Stimulated activated CD8-positive, alpha-beta memory T cell treated with anti-CD3 and anti-CD28 coated beads, Interleukin-12 subunit alpha, Interleukin-12 subunit beta, amount 100 ng/mL, for 1 hour (primary cell): ENCODE data around the gene TP53I11.
A peak's percentile ranks its signal among the peaks of the same experiment; 100 is the strongest.

Experiments used
- DNase-seq: peaks from one replicate; pipeline ENCODE4 v3.0.0-alpha.2; 2020; ENCODE audit warnings: low read depth

Gene TP53I11

GRCh38 chr11:44950625-44951476 is at the start of gene TP53I11:
Gene TP53I11, minus strand, starts transcription at chr11:44950883. Its CDS starts 12,548 bp downstream, at chr11:44938335.
- peak; percentile 19 for DNase-seq

- no peak for DNase-seq
Observed at GRCh38 chr11:44999068-44999467, 48.4 kb upstream of the TP53I11 start.

DNA sequence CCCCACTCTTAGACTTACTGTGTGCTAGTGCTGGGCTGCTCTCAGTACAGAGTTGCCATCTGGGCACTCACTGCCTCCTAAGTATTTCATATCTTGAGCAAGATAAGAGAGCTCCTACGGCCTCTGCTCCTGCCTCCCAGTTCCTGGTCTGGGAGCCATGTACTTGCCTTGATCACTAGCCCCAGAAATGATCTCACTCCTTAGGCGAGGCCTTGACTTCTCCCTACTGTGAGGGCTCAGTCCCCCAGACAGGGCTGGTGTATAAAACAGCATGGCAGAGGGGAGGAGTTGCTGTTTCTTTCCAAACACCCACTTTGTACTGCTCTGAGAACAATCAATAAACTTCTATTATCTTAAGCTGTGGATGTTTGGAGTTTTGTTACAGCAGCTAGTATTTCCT is 47.4 kb upstream of the TP53I11 start:
- no peak for DNase-seq

DNA sequence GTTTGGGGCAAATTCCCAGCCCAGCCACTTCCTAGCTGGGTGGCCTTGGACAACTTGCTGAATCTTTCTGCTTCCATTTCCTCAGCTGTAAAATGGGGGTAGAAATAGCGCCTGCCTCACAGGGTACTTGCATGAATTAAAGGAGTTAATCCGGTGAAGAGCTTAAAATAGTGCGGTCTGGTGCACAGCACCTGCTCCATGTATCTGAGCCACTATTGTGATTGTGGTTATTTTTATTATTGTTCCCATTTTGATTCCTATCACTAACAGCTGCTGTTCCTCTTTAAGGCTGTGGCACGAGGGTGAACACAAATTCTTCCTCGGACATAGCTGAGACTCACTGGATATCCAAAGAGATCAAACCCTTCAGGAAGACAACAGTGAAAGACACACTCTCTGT is 46.9 kb upstream of the TP53I11 start:
- DNase-seq, result no peak

- DNase-seq, result no peak
Observed at GRCh38 chr11:44994753-44995152, 44.1 kb upstream of the TP53I11 start.

- no peak for DNase-seq
Observed at GRCh38 chr11:44993971-44994704, 43.5 kb upstream of the TP53I11 start.

- no peak for DNase-seq
Observed at GRCh38 chr11:44992774-44993173, 42.1 kb upstream of the TP53I11 start.

- DNase-seq, result no peak
Observed at GRCh38 chr11:44992181-44992582, 41.5 kb upstream of the TP53I11 start.

DNA sequence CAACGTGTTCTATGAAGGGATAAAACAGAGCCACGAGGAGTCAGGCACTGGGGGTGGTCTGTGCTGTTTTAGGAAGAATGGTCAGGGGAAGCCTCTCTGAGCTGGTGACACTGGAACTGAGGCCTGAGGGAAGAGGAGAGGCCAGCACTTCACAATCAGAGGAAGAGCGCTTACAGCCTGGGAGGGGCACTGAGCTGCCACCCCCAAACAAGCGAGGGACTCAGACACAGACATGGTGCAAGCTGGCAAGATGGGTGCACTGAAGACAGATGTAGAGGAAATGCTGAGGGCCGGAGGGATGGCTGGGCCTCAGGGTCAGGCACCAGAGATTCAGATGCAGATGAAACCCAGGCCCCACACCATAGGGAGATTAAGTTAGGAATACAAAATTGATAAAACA is 40.0 kb upstream of the TP53I11 start:
- DNase-seq, result no peak

- no peak for DNase-seq
Observed at GRCh38 chr11:44989831-44990566, 39.3 kb upstream of the TP53I11 start.

DNA sequence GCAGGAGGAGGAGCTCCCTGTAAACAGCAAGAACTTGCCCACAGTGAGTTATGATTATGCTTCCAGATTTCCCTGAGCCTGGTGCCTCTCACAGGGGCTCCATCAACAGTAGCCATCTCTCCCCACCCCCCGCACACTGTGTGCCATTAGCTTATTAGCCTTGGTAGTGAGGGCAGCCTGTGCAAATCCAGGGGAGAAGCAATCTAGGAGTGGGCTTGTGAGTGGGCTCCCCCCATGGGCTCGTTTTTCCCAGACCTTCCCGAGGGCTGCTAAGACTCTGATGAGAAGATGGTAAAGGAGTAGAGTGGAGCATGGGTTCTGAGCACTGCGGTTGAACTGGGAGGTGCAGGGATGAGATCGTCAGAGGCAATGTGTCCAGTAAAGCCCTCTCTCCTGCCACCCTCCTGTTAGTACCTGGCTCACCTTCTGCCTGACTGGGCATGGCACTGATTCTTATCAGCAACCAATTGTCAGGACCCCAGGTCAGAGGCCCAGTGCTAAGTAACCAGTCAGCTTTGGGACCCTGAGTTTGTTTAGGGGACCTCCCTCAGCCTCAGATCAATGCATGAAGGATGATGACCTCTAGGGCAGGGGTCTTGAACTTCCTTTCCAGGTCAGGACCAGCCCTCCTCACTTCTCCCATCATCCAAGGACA is 38.4 kb upstream of the TP53I11 start:
- no peak for DNase-seq

DNA sequence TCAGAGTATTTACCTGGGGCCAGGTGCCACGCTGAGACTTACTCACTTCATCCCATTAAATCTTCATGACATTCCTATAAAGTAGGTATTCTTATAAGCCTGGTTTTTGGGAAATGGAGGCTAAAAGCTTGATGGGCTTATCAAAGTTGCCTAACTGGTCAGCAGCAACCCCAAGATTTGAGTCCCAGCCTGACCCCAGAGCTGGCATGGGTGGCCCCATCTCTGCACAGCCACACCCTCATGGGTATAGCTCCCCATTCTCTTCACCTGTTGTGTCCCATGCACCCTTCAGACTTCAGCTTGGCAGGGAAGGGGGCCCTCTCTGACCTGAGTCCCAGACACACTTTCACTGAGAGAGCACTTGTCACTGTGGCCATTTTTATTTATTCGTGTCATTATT is 37.4 kb upstream of the TP53I11 start:
- DNase-seq, result no peak

DNA sequence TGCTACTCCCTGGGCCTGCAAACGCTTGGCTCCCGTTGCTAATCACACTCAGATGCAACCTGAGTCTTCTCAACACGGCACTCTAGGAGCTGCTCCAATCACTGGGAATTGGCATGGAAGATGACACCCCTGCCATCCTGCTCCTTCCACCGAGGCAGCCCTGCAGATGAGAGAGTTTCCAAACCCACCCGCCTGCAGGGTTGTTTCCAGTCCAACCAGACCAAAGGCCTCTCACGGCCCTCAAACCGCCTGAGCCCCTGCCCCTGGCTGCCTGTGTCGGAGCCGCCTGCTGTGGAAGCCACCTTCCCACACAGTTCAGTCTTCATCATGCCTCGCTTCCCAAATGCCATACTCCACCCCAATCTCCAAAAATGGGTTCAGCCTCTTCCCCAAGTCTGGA is 36.8 kb upstream of the TP53I11 start:
- DNase-seq, result no peak

DNA sequence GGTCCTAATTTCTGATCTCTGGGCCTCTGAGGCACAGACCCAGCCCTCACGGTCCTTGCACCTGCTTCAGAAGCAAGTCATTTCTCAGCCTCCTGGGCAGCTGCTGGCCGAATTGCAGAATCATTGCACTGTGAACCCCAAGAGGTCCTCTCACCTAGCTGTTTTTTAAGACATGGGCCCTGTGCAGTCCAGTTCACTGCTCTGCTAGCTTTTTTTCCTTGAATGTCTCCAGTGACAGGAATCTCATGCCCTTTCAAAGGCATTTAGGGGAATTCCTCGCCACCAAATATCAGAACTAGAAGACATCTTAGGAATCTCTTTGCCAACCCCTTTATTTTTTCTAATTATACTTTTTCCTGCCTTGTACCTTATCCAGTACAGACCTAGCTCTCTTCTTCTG is 35.6 kb upstream of the TP53I11 start:
- no peak for DNase-seq

- no peak for DNase-seq
Observed at GRCh38 chr11:44985721-44986120, 35.0 kb upstream of the TP53I11 start.

GRCh38 chr11:44983786-44984185 is 33.1 kb upstream of the TP53I11 start:
- no peak for DNase-seq

DNA sequence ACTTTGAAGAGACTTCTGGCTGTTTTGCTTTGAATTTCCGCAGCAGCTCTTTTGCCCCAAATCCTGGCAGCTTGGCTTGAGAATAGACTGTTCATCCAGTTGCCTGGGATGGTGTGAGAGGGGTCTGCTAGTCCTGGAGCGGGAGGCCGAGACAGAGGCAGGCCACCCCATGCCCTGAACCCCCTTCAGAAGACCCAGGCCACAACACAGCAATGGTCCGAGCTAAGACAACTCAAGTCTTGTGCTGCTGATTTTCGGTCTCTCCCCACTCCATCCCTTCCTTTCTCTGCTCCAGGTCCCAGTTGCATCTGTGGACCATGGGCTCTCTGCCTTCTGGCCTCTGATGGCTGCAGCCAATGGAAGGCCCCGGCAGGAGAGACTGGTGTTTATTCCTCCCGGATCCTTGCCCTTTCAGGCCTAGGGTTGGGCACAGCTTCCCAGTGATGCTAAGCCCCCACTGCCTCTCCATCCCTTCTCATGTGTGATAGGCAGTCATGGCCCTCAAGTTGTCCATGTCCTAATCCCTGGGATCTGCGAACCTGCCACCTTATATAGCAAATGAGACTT is 31.9 kb upstream of the TP53I11 start:
- DNase-seq, result no peak

GRCh38 chr11:44980533-44981427 is 30.1 kb upstream of the TP53I11 start:
- no peak for DNase-seq

DNA sequence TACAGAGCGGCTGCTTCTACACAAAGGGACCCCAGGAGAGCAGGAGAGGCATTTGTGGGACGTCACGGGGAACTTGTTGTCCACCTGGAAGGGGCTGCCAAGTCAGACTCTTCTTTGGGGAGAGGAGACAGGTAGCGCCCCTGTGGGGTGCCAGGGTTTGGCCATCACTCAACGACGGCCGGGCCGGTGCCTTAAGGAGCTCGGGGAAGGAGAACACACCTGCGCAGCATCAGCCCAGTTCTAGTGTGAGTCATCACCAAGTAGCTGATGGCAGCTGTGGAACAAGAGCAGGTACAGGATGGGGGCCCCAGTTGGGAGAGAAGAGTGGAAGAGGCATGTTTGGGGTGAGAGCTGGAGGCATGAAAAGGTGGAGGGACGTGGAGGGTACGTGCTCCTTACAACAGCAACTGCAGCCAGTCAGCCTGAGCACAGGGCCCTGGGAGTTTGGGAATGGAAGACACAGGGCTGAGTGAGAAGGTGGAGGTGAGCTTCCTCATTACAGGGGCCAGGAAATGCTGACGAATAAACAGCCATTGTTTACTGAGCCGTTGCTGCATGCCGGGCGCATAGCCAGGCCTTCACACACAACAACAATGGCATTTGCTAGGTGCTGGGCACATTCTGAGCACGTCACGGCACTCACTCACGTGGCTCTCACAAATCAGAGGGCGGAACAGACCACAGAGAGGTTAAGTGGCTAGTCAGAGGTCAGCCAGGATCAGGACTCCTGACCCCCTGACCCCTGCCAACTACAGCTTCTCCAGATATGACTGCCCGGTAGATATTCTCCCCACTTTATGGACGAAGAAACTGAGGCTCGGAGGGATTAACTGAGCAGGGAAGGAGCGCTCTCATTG is 29.1 kb upstream of the TP53I11 start:
- DNase-seq, result no peak

DNA sequence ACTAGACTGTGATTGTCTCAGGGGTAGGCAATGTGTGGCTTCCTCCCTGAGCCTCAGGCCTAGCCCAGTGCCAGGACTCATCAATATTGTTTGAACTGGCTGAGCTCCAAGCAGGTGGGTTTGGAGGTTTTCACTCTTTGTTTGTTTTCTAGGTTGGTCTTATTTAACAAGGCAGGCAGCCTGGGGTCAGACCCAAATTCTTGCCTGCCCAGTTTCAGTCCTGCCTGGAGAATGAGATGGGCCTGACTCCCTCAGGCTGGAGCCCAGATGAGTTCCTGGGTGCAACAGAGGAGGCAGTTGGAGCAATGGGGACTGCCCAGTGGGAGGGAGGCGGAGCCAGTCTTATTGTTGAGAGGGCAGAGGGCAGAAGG is 28.3 kb upstream of the TP53I11 start:
- DNase-seq, result no peak
